Diencephalon (tissue), 1 donor: ENCODE results near the gene MROH2B. TPM values are rescaled to one million over a fixed set of nuclear protein-coding genes. Genes with fewer than 3 reads are reported as not detected.

Experiments
- small RNA-seq: library from RNA; depleted of rRNA; stranded (forward); fragments of <200 nt; gene quantifications from one replicate; pipeline ENCODE3, GENCODE V24; 2014
- total RNA-seq: library from RNA; depleted of rRNA; stranded (reverse); fragments of >200 nt; gene quantifications from one replicate; pipeline ENCODE4 v1.2.3, GENCODE V29; 2014

MROH2B gene
- not detected for total RNA-seq

DNA sequence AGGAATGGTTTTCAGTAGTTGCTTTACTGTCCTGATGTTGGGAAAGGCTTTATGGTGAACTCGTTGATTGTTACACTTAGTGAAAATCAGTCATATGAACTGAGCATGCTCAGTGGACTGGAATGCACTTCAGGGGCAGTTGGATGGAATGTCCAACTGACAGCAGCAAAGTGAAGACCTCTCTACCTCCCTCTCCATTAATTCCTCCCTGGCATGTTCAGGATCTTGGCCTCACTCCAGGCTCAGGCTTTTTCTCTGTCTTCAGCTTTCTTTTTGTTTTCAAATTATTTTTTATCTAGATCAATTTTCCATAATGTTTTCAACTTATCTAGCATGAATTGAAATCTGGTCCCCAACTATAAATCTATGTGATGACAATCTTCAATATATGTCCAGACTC, at the start of gene MROH2B:
TSS of gene MROH2B (minus strand) at position 101 of the 400 bp plus-strand sequence. CDS start 490 bp downstream, outside the sequence.

Small RNA genes within 50 kb of the gene (small RNA-seq; reads per million reads assigned to genes)
- not detected for gene AC114967.1

Other genes with a start within 250 kb of the MROH2B start
- gene RPL37, start 236.1 kb downstream of the MROH2B start, total RNA-seq, result 822 TPM
- gene CARD6, start 230.0 kb downstream of the MROH2B start, total RNA-seq, result 1.4 TPM
- 3.9 TPM for gene C7, start 161.8 kb downstream of the MROH2B start, total RNA-seq
- 1.6 TPM for gene C6, start 142.2 kb upstream of the MROH2B start, total RNA-seq